HEK293 (cell line): ENCODE measurements around the gene POLR3B.

ENCODE experiments used
- CTCF ChIP-seq: fragments of 450-650 bp; formaldehyde crosslinking; IDR thresholded peaks from 2 replicates; pipeline ENCODE4 v1.5.1; 2016; ENCODE audit warnings: missing biosample characterization, missing genetic modification characterization
- EGR2 ChIP-seq: fragments of 450-650 bp; formaldehyde crosslinking; IDR thresholded peaks from 2 replicates; pipeline ENCODE4 v1.5.1; 2016; ENCODE audit warnings: low read depth, missing biosample characterization, missing genetic modification characterization
- HOXC10 ChIP-seq: sonication (generic); formaldehyde crosslinking; IDR thresholded peaks from 2 replicates; pipeline ENCODE4 v1.8.1; 2023; ENCODE audit warnings: mild to moderate bottlenecking, missing genetic modification reagents
- PBX3 ChIP-seq: sonication (generic); formaldehyde crosslinking; IDR thresholded peaks from 2 replicates; pipeline ENCODE4 v1.8.1; 2022; ENCODE audit warnings: mild to moderate bottlenecking, moderate library complexity, missing genetic modification reagents
- REPIN1 ChIP-seq: fragments of 450-650 bp; formaldehyde crosslinking; IDR thresholded peaks from 2 replicates; pipeline ENCODE4 v1.5.1; 2017; ENCODE audit warnings: missing biosample characterization, missing genetic modification characterization, low read depth
- REST ChIP-seq: fragments of 450-650 bp; formaldehyde crosslinking; IDR thresholded peaks from 2 replicates; pipeline ENCODE4 v1.5.1; 2016; ENCODE audit warnings: missing biosample characterization, missing genetic modification characterization
- ZFP3 ChIP-seq: fragments of 450-650 bp; formaldehyde crosslinking; IDR thresholded peaks from 2 replicates; pipeline ENCODE4 v1.5.1; 2016; ENCODE audit warnings: low read depth, missing biosample characterization, missing genetic modification characterization
- ZNF26 ChIP-seq: fragments of 450-650 bp; formaldehyde crosslinking; IDR thresholded peaks from 2 replicates; pipeline ENCODE4 v1.5.1; 2016; ENCODE audit warnings: missing biosample characterization, missing genetic modification characterization
- ZNF398 ChIP-seq: fragments of 450-650 bp; formaldehyde crosslinking; IDR thresholded peaks from 2 replicates; pipeline ENCODE4 v1.5.1; 2017; ENCODE audit warnings: missing biosample characterization, missing genetic modification characterization
- ZNF510 ChIP-seq: fragments of 450-650 bp; formaldehyde crosslinking; IDR thresholded peaks from 2 replicates; pipeline ENCODE4 v1.5.1; 2018; ENCODE audit warnings: mild to moderate bottlenecking, missing genetic modification characterization, missing biosample characterization; ENCODE audit not compliant: insufficient replicate concordance
- ZNF549 ChIP-seq: fragments of 450-650 bp; IDR thresholded peaks from 2 replicates; pipeline ENCODE4 v1.5.1; 2018; ENCODE audit warnings: missing biosample characterization, missing genetic modification characterization, mild to moderate bottlenecking, inconsistent platforms, moderate library complexity
- ZNF777 ChIP-seq: fragments of 450-650 bp; formaldehyde crosslinking; IDR thresholded peaks from 2 replicates; pipeline ENCODE4 v1.5.1; 2017; ENCODE audit warnings: missing biosample characterization, missing genetic modification characterization, borderline replicate concordance

- TF ChIP-seq ZNF398 (tag by site-specific recombination) = no peak
- TF ChIP-seq PBX3 (CRISPR knock-in tag) = no peak
- no peak for TF ChIP-seq CTCF (tag by site-specific recombination)
- no peak for TF ChIP-seq ZNF26 (tag by site-specific recombination)
- no peak for TF ChIP-seq EGR2 (tag by site-specific recombination)
- TF ChIP-seq REST (tag by site-specific recombination) = no peak
- no peak for TF ChIP-seq ZNF549
- no peak for TF ChIP-seq ZNF510
- TF ChIP-seq ZNF777 (tag by site-specific recombination) = no peak
- no peak for TF ChIP-seq ZFP3 (tag by site-specific recombination)
- no peak for TF ChIP-seq HOXC10 (CRISPR knock-in tag)
- TF ChIP-seq REPIN1 (tag by site-specific recombination) = no peak
Observed at GRCh38 chr12:106348411-106348810, 9.1 kb upstream of the POLR3B start.
